ENCODE data around the gene MED12L.

DNA sequence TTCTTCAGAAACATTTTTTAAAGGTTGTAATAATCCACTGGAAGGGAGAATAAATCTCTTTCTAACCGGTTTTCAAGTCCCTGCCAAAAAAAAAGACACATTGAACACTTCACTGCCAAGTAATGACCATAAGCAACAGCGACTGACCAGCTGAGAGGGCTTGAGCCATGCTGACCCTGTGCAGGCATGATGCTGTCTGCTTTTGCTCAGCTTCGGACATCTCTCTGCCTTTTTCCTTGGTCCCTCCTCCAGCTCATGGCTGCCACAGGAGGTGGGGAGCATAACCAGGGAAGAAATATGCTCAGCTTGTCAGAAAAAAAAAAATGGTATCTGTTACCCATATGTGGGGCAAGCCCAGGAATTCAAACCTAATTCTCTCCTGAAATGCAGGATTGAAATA is 373.9 kb downstream of the MED12L start:
- TF ChIP-seq, protein P1, sequence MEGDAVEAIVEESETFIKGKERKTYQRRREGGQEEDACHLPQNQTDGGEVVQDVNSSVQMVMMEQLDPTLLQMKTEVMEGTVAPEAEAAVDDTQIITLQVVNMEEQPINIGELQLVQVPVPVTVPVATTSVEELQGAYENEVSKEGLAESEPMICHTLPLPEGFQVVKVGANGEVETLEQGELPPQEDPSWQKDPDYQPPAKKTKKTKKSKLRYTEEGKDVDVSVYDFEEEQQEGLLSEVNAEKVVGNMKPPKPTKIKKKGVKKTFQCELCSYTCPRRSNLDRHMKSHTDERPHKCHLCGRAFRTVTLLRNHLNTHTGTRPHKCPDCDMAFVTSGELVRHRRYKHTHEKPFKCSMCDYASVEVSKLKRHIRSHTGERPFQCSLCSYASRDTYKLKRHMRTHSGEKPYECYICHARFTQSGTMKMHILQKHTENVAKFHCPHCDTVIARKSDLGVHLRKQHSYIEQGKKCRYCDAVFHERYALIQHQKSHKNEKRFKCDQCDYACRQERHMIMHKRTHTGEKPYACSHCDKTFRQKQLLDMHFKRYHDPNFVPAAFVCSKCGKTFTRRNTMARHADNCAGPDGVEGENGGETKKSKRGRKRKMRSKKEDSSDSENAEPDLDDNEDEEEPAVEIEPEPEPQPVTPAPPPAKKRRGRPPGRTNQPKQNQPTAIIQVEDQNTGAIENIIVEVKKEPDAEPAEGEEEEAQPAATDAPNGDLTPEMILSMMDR (IDR thresholded peaks at IDR 0.05), result no peak
- TF ChIP-seq POLR2A (IDR thresholded peaks at IDR 0.05), result no peak

All from thyroid gland (tissue), 4 donors.